C4-2B (cell line): ENCODE data around the gene BRINP2.

Source experiments
- ZFX ChIP-seq: fragments of 450-650 bp; IDR thresholded peaks from 2 replicates; pipeline ENCODE4 v1.6.1; 2017
- TF ChIP-seq, protein P1 (sequence below): fragments of 450-650 bp; conservative IDR thresholded peaks from 2 replicates; pipeline ENCODE4 v1.5.1; 2017; ENCODE audit warnings: mild to moderate bottlenecking

DNA sequence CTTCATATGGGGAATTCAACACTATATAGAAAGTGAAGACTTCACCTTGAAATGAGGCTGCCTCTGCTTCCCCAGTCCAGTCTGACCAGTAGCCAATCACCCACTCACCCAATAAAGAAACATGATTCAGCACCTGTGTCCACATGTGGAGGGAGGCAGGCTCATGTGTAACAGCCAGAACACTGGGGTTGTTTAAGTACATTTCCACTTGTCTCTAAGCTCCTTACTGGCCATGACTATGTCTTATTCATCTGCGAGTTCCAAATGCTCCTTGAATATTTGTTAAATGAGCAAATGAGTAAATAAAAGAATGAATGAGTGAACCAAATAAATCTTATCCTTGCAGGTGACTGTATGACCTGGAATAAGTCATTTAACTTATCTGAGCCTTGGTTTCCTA, 100.1 kb downstream of the BRINP2 start:
- TF ChIP-seq, protein P1, sequence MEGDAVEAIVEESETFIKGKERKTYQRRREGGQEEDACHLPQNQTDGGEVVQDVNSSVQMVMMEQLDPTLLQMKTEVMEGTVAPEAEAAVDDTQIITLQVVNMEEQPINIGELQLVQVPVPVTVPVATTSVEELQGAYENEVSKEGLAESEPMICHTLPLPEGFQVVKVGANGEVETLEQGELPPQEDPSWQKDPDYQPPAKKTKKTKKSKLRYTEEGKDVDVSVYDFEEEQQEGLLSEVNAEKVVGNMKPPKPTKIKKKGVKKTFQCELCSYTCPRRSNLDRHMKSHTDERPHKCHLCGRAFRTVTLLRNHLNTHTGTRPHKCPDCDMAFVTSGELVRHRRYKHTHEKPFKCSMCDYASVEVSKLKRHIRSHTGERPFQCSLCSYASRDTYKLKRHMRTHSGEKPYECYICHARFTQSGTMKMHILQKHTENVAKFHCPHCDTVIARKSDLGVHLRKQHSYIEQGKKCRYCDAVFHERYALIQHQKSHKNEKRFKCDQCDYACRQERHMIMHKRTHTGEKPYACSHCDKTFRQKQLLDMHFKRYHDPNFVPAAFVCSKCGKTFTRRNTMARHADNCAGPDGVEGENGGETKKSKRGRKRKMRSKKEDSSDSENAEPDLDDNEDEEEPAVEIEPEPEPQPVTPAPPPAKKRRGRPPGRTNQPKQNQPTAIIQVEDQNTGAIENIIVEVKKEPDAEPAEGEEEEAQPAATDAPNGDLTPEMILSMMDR = no peak
- no peak for TF ChIP-seq ZFX
